Smooth muscle cell (in vitro differentiated cells): ENCODE results near the gene PDP2. TPM values are rescaled to one million over a fixed set of nuclear protein-coding genes. Genes with fewer than 3 reads are reported as not detected.

Source experiments
- DNase-seq: peaks from one replicate; lab custom pipeline; 2025; ENCODE audit not compliant: unreplicated experiment; lab: John Stamatoyannopoulos, UW
- H2AFZ ChIP-seq: fragments of 200-600 bp; sonication (generic); 2 replicates; pipeline ENCODE4 v1.6.0; 2016; ENCODE audit warnings: antibody characterized with exemption, low read depth, mild to moderate bottlenecking
- H3F3A ChIP-seq: fragments of 200-600 bp; sonication (generic); 2 replicates; pipeline ENCODE4 v1.6.0; 2017; ENCODE audit warnings: antibody characterized with exemption, low read depth
- H3K27ac ChIP-seq: fragments of 200-600 bp; sonication (generic); 2 replicates; pipeline ENCODE4 v1.5.1; 2016; ENCODE audit warnings: low read depth, mild to moderate bottlenecking
- H3K27me3 ChIP-seq: fragments of 200-600 bp; sonication (generic); 2 replicates; pipeline ENCODE4 v1.6.1; 2016; ENCODE audit warnings: low read depth, mild to moderate bottlenecking
- H3K36me3 ChIP-seq: fragments of 200-600 bp; sonication (generic); 2 replicates; pipeline ENCODE4 v1.5.1; 2016; ENCODE audit warnings: low read depth
- H3K4me1 ChIP-seq: fragments of 200-600 bp; sonication (generic); 2 replicates; pipeline ENCODE4 v1.5.1; 2016; ENCODE audit warnings: low read depth
- H3K4me2 ChIP-seq: fragments of 200-600 bp; sonication (generic); 2 replicates; pipeline ENCODE4 v1.6.0; 2016; ENCODE audit warnings: mild to moderate bottlenecking
- H3K4me3 ChIP-seq: fragments of 200-600 bp; sonication (generic); 2 replicates; pipeline ENCODE4 v1.5.1; 2016; ENCODE audit warnings: mild to moderate bottlenecking
- H3K79me2 ChIP-seq: fragments of 200-600 bp; sonication (generic); 2 replicates; pipeline ENCODE4 v1.6.0; 2016; ENCODE audit warnings: low read depth, mild to moderate bottlenecking
- H3K9ac ChIP-seq: fragments of 200-600 bp; sonication (generic); 2 replicates; pipeline ENCODE4 v1.6.0; 2016; ENCODE audit warnings: low read depth
- H3K9me3 ChIP-seq: fragments of 200-600 bp; sonication (generic); replicated peaks from 2 replicates; pipeline ENCODE4 v1.5.1; 2016; ENCODE audit warnings: low read depth
- H4K20me1 ChIP-seq: fragments of 200-600 bp; sonication (generic); 2 replicates; pipeline ENCODE4 v1.6.0; 2016; ENCODE audit warnings: low read depth
- CTCF ChIP-seq: fragments of 200-600 bp; sonication (generic); IDR thresholded peaks from 2 replicates; pipeline ENCODE4 v1.5.1; 2017; ENCODE audit warnings: borderline replicate concordance, mild to moderate bottlenecking, antibody characterized with exemption; ENCODE audit not compliant: insufficient read depth, poor library complexity, severe bottlenecking
- WGBS: methylation state at CpG from one replicate; pipeline ENCODE4 v1.1.7; 2016; ENCODE audit warnings: low lambda C conversion rate; 5-methylcytosine and 5-hydroxymethylcytosine counted together
- polyA plus RNA-seq: library from polyadenylated mRNA; unstranded; fragments of >200 nt; fragmentation: Nextera tagmentation; extraction: Ambion mirVana; gene quantifications from 2 replicates; pipeline ENCODE4 v1.2.1, GENCODE V29; 2016
- total RNA-seq: library from RNA; depleted of rRNA; stranded (reverse); fragments of >200 nt; gene quantifications from 2 replicates; pipeline ENCODE4 v1.2.3, GENCODE V29; 2014

The PDP2 gene
- total and polyA plus RNA-seq, 2 experiments from 2014 or later = 1.1 to 5.7 TPM

GRCh38 chr16:66898207-66898606 is 17.9 kb downstream of the PDP2 start:
- Histone ChIP-seq H3K79me2 (no peaks in the 10 kb centered on the region), H3K9me3 (no peaks in the 10 kb centered on the region), H3K4me2 (no peak overlapping the region), H3K9ac (no peak overlapping the region), H3K4me3 (no peak overlapping the region), H3K27me3 (no peaks in the 10 kb centered on the region), H4K20me1 (no peaks in the 10 kb centered on the region), H3F3A (peaks cover 11% of the 10 kb centered on the region), H2AFZ (no peak overlapping the region), H3K4me1 (no peaks in the 10 kb centered on the region), H3K36me3 (no peaks in the 10 kb centered on the region), H3K27ac (peak overlapping the region; percentile 65)
- no peak for DNase-seq
- TF ChIP-seq CTCF = no peak
- WGBS = 68% methylated on average over 3 of the region's 3 CpGs

- Histone ChIP-seq H3K27me3 (no peaks in the 10 kb centered on the region), H3K79me2 (no peaks in the 10 kb centered on the region), H3K9ac (no peak overlapping the region), H3K9me3 (no peaks in the 10 kb centered on the region), H3F3A (peaks cover 11% of the 10 kb centered on the region), H4K20me1 (no peaks in the 10 kb centered on the region), H3K4me2 (no peak overlapping the region), H3K27ac (peak overlapping the region; percentile 65), H3K4me3 (no peak overlapping the region), H3K4me1 (no peaks in the 10 kb centered on the region), H3K36me3 (no peaks in the 10 kb centered on the region), H2AFZ (no peak overlapping the region)
- no peak for DNase-seq
- TF ChIP-seq CTCF = no peak
- WGBS = 96% methylated on average over 2 of the region's 2 CpGs
Measured at GRCh38 chr16:66898933-66899309, 18.6 kb downstream of the PDP2 start.

GRCh38 chr16:66899310-66899944 is 19.1 kb downstream of the PDP2 start:
- H3K36me3 ChIP-seq = no peaks in the 10 kb centered on the region
- peak overlapping the region; percentile 67 for H3K4me2 ChIP-seq
- H3F3A ChIP-seq = peaks cover 11% of the 10 kb centered on the region
- H3K4me3 ChIP-seq = no peak overlapping the region
- no peak for DNase-seq
- H3K9me3 ChIP-seq = no peaks in the 10 kb centered on the region
- H3K4me1 ChIP-seq = no peaks in the 10 kb centered on the region
- no peaks in the 10 kb centered on the region for H4K20me1 ChIP-seq
- no peaks in the 10 kb centered on the region for H3K79me2 ChIP-seq
- H3K27me3 ChIP-seq = no peaks in the 10 kb centered on the region
- 88% methylated on average over 6 of the region's 6 CpGs for WGBS
- peak overlapping the region; percentile 54 for H3K9ac ChIP-seq
- peak overlapping the region; percentile 65 for H3K27ac ChIP-seq
- H2AFZ ChIP-seq = no peak overlapping the region
- TF ChIP-seq CTCF = no peak
